GM19438 (cell line): ENCODE measurements around the gene IL2RG.

ENCODE experiments used
- ATAC-seq: cut with Tn5 transposase; IDR thresholded peaks from one replicate; pipeline ENCODE4 v1.9.1; 2021; ENCODE audit warnings: low read depth; ENCODE audit not compliant: unreplicated experiment

Gene IL2RG

DNA sequence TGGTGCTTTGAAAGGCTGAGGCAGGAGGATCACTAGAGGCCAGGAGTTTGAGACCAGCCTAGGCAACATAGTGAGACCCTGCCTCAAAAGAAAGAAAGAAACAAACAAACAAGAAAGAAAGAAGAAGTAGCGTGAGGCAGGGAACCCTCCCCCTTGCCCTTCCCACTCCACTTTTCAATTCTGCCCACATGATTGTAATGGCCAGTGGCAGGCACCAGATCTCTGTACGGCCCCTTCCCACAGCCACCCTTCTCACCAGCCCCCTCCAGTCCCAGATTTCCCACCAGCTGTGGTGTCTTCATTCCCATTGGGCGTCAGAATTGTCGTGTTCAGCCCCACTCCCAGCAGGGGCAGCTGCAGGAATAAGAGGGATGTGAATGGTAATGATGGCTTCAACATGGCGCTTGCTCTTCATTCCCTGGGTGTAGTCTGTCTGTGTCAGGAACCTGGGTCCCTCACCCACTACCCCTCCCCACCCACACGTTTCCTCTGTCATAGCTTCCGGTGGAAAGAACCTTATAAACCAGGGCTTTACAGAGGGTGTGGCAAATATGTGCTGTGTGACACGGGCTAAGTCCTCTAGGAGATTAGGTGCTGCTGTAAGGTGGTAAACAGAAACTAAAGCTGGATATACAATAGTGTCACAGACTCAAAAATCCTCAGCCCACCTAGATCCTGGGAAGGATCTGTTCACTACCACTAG lies at the start of gene IL2RG:
TSS of gene IL2RG (minus strand) at position 437 of the 703 bp plus-strand sequence. CDS start at position 399, 38 bp downstream.
- peak; percentile 84 for ATAC-seq

DNA sequence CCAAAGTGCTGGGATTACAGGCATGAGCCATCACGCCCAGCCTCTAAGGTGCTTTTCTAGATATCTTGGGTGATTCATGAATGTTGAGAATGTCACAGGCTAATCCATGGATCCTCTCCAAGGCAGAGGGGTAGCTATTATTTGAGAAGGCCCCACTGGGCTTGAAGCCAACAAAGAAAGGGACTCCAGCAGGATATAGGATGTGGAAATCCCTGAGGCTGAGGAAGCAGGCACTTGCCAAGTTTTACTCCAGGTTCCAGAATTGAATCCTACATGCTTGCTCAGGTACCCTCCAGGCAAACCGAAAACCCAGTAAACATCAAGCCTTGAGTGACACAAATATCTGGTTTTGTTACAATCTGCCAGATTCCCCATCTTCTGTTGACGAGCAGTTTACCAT lies 49.1 kb upstream of the IL2RG start:
- ATAC-seq: no peak

DNA sequence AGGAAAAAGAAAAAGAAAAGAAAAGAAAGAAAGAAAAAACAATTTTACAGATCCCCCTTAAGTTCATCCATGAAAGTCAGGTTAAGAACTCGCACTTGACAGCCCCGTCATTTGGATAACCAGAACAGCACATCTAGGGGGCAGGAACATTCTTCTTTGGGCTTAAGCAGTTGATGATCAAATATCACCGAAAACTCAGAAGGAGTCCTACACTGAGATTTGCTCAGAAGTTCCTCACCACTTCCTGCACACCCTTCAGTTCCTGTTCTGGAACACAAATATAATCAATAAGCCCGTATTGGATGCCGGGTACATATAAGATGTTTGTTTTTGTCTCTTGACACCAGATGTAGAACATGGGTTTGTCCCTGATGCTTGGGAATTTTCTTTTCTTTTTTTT lies 48.0 kb upstream of the IL2RG start:
- ATAC-seq: no peak

- no peak for ATAC-seq
Measured at GRCh38 chrX:71158603-71159002, 47.2 kb upstream of the IL2RG start.

DNA sequence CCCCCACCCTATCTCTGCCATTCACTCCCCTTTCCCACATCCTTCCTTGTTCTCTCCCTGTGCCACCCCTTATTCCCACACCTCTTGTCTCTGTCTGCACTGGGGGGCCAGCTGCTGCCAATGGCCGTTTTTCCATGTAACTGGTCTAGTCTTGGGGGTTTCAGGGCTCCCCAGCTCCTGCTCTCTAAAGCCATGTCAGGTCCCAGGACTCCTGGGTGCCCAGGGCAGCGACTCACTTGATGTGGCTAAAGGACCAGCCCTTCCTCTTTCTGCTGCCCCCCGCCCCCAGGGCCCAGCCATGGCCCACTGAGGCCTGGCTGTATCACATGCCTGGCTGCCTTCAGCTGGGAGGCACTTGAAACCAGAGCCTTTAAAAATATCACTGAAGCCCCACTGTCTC lies 43.3 kb upstream of the IL2RG start:
- ATAC-seq: no peak

- ATAC-seq: no peak
Measured at GRCh38 chrX:71154196-71154595, 42.8 kb upstream of the IL2RG start.

GRCh38 chrX:71151366-71151765 lies 40.0 kb upstream of the IL2RG start:
- ATAC-seq: no peak

- ATAC-seq: no peak
Measured at GRCh38 chrX:71148278-71148663, 36.9 kb upstream of the IL2RG start.

GRCh38 chrX:71147496-71148277 lies 36.3 kb upstream of the IL2RG start:
- ATAC-seq: no peak

- no peak for ATAC-seq
Measured at GRCh38 chrX:71144651-71145050, 33.3 kb upstream of the IL2RG start, which contains the start of gene NLGN3. TSS of gene NLGN3 (plus strand) at chrX:71144841. CDS start at chrX:71147750, 2,909 bp downstream.

DNA sequence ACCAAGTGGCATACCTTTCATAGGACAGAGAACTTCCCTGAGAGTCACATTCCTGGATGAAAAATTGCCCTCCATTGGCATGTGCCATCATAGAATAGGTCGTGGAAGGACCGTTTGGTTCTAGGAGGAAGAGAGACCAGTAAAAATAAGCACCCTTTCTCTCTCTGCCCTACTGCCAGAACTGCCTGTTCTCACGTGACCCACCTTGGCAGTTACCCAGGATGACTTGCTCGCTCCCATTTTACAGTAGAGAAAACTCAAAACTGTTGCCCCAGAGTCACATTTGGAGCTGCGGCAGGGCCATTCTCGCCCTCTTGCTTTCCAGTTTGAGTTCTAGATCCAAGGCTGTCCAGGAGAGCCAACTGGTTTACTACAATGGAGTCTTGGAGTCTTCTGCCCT lies 32.1 kb upstream of the IL2RG start:
- no peak for ATAC-seq

GRCh38 chrX:71140440-71140839 lies 29.1 kb upstream of the IL2RG start:
- ATAC-seq: no peak

GRCh38 chrX:71131510-71131909 lies 20.1 kb upstream of the IL2RG start:
- no peak for ATAC-seq

DNA sequence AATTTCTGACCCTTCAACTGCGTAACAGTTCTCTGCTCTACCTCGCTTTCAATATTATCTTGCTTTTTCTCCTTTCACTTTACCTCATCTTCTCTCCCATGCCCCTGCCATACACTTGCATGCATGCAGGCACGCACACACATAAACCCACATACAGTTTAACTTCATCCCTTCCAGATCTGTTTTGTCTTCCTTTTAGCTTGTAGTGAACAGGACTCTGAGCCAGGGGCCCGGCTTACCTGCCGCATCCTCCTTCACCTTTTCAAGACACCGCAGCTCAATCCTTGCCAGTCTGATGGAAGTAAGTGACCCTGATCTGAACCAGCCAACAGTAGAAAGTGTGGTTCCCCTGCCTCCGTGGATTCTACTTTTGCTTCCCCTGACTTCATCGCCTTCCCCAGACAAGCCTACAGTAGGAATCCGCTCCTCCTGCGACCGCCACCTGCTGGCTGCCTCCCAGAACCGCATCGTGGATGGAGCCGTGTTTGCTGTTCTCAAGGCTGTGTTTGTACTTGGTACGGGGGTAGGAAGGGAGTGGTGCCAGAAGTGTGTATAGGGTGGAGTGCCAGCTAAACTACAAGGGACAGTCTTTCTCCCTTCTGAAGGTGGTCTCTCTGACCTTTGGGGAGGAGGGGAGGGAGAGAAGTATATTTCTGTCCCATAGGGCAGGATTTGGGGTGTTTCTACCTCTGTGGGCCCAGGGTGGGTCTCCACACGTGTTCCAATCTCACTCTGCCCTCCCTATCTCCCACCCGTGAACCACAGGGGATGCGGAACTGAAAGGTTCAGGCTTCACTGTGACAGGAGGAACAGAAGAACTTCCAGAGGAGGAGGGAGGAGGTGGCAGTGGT lies 17.8 kb upstream of the IL2RG start:
- ATAC-seq: peak; percentile 64

DNA sequence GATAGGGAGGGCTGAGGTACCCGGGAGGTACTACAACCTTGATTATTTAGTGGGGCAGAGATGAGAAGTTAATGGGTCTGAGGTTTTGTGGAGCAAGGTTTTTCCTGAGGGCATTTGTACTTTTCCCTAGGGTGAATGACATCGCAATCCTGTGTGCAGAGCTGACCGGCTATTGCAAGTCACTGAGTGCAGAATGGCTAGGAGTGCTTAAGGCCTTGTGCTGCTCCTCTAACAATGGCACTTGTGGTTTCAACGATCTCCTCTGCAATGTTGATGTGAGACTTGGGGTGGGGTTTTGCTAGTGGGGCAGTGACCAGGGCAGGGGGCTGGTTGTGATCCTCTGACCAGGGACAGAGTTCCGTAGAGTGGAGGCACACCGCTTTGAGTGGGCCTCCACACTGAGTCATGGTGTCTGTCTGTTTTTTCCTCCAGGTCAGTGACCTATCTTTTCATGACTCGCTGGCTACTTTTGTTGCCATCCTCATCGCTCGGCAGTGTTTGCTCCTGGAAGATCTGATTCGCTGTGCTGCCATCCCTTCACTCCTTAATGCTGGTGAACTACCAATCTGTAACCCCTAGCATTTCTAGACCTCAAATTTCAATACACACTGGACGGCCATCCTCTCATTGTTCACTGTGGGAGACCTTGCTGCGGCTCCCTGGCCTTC lies 16.9 kb upstream of the IL2RG start:
- ATAC-seq: no peak

- peak; percentile 25 for ATAC-seq
Measured at GRCh38 chrX:71118985-71119535, 7.7 kb upstream of the IL2RG start.

DNA sequence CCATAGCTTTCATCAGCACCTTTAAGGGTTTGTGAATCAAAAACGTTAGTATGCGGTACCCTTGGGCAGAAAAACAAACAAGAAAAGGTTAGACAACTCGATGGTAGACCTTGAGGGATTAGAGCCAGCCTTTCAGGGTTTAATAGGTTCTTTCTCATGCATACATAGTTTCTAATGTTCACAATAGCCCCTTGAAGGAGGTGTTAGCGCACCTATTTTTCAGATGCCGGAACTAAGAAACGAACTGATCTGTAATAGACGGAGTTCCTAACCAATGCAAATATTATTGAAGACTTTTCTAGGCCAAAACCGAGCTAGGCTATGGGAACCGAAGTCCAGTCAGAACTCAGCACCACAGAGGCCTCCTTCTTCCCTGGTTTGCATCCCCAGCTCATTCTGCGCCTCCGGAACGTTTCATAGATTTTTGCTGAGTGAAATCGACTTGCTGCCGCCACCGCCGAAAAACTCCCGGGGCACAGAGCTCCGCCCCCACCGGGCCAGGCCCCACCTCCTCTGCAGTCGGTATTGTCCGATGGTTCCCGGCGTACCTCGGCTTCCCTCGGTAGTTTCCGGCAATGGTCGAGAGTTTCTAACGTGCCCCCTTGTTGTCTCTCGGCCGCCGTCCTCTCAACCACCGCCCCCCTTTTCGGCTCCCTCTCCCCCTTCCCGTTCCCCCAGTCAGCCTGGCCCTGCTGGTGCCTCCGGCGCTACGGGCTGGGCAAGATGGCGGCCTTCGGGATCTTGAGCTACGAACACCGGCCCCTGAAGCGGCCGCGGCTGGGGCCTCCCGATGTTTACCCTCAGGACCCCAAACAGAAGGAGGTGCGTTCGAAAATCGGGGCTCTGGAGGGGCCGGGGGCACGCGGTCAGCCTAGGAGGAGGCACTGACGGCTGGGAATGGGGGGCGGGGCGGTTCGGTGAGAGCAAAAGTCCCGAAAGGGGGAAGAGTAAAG lies 6.9 kb upstream of the IL2RG start, which contains the start of gene MED12:
TSS of gene MED12 (plus strand) at position 565 of the 953 bp plus-strand sequence. CDS start at position 724, 159 bp downstream.
- ATAC-seq: peak; percentile 94

DNA sequence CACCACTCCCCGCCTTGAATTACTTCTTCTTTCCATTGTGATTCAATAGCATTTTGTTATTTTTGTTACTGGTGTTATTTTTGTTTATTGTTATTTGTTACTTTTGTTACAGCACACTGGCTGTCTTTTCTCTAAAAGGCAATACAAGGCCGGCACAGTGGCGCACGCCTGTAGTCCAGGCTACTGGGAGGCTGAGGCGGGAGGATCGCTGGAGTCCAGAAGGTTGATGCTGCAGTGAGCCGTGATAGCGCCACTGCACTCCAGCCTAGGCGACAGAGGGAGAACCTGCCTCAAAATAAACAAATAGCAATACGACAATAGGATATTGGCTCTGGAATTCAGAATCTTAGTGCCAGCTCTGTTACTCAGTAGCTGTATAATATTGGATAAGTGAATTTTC lies 6.0 kb upstream of the IL2RG start:
- no peak for ATAC-seq

- ATAC-seq: peak; percentile 29
Measured at GRCh38 chrX:71111921-71112431, 599 bp upstream of the IL2RG start.
